Lower lobe of right lung (tissue), 2 donors: ENCODE data around the gene MAP9. TPM values are rescaled to one million over a fixed set of nuclear protein-coding genes. Genes with fewer than 3 reads are reported as not detected.

Experiments used
- ATAC-seq, 2 donors: fragments of 200-7000 bp; cut with Tn5 transposase; one replicate each; pipeline ENCODE4 v1.9.1; 2020 to 2022; ENCODE audit warnings: mild to moderate bottlenecking in 2 of 2, moderate library complexity in 2 of 2
- DNase-seq: peaks from one replicate; pipeline ENCODE4 v3.0.0-alpha.2; 2020
- H3K27ac ChIP-seq: fragments of 200-600 bp; one replicate; pipeline ENCODE4 v1.8.0; 2022
- H3K27me3 ChIP-seq: fragments of 200-600 bp; one replicate; pipeline ENCODE4 v1.8.0; 2022; ENCODE audit warnings: low read depth
- H3K36me3 ChIP-seq: fragments of 200-600 bp; one replicate; pipeline ENCODE4 v1.8.0; 2022; ENCODE audit warnings: mild to moderate bottlenecking
- H3K4me1 ChIP-seq: fragments of 200-600 bp; one replicate; pipeline ENCODE4 v1.8.0; 2022
- H3K4me3 ChIP-seq: fragments of 200-600 bp; one replicate; pipeline ENCODE4 v1.8.0; 2022; ENCODE audit warnings: mild to moderate bottlenecking
- H3K9me3 ChIP-seq: fragments of 200-600 bp; one replicate; pipeline ENCODE4 v1.8.0; 2022
- intact Hi-C: fragments of 100-400 bp; cut with DNase I; formaldehyde crosslinking; loops from one replicate; pipeline ENCODE4 v1.11.0; 2022
- total RNA-seq: library from RNA; stranded (reverse); fragmentation: NEBNext Ultra II Directional; extraction: Animal tissue kit (Norgen Biotek cat#: 25700); gene quantifications from one replicate; pipeline ENCODE4 v1.2.1, GENCODE V29; 2021
- TF ChIP-seq, protein P1 (sequence below): fragments of 200-600 bp; IDR thresholded peaks from one replicate; pipeline ENCODE4 v1.8.0; 2022; ENCODE audit warnings: antibody characterized with exemption, mild to moderate bottlenecking
- donor health status: DM: no; HTN: yes; CAD: no; lungs with severe emphysema.

MAP9 gene
- total RNA-seq, 1 donor from 2014 or later: 14.7 TPM

GRCh38 chr4:155400893-155401292 lies 24.1 kb upstream of the MAP9 start:
- Histone ChIP-seq H3K36me3 (no peaks in the 10 kb centered on the region), H3K27me3 (no peaks in the 10 kb centered on the region), H3K27ac (no peak overlapping the region), H3K4me3 (no peak overlapping the region), H3K4me1 (no peaks in the 10 kb centered on the region), H3K9me3 (no peaks in the 10 kb centered on the region)
- ATAC-seq (no peak), DNase-seq (no peak)
- intact Hi-C loops: no loop called here
- TF ChIP-seq, protein P1, sequence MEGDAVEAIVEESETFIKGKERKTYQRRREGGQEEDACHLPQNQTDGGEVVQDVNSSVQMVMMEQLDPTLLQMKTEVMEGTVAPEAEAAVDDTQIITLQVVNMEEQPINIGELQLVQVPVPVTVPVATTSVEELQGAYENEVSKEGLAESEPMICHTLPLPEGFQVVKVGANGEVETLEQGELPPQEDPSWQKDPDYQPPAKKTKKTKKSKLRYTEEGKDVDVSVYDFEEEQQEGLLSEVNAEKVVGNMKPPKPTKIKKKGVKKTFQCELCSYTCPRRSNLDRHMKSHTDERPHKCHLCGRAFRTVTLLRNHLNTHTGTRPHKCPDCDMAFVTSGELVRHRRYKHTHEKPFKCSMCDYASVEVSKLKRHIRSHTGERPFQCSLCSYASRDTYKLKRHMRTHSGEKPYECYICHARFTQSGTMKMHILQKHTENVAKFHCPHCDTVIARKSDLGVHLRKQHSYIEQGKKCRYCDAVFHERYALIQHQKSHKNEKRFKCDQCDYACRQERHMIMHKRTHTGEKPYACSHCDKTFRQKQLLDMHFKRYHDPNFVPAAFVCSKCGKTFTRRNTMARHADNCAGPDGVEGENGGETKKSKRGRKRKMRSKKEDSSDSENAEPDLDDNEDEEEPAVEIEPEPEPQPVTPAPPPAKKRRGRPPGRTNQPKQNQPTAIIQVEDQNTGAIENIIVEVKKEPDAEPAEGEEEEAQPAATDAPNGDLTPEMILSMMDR: no peak

DNA sequence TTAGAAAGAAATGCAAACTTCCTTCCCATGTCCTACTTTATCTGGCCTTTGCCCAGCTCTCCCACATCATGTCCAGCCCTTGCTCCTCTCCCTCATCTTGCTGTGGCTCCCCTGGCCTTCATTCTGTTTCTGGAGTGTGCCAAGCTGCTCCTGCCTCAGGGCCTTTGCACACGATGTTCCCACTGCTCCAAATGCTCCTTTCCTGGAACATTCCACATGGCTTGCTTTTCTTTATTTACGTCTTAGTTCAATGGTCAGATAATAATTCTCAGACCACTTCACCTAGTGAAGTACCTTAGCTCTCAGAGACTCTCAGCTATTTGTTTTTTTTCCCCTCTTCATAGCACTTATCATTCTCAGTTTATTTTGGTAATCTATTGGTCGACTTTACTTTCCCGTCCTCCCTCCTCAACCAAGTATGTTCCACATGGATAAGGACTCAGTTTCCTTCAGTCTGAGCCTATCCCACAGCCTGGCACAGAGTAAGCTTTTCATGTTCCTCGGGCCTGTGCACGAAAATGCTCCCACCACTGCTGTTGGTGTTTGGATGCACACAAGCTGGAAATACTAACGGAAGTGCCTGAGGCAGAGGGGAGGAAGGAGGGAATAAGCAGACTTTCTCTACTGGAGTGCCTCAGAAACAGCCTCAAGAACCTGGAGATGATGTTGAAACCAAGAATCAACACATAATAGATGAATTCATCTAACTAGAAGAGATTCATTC lies 23.4 kb upstream of the MAP9 start:
- intact Hi-C loops: no loop called here
- Histone ChIP-seq H3K4me1 (no peaks in the 10 kb centered on the region), H3K36me3 (no peaks in the 10 kb centered on the region), H3K4me3 (no peak overlapping the region), H3K27ac (no peak overlapping the region), H3K27me3 (no peaks in the 10 kb centered on the region), H3K9me3 (no peaks in the 10 kb centered on the region)
- ATAC-seq (peak; percentile 72 to 82), DNase-seq (no peak)
- TF ChIP-seq, protein P1: no peak

DNA sequence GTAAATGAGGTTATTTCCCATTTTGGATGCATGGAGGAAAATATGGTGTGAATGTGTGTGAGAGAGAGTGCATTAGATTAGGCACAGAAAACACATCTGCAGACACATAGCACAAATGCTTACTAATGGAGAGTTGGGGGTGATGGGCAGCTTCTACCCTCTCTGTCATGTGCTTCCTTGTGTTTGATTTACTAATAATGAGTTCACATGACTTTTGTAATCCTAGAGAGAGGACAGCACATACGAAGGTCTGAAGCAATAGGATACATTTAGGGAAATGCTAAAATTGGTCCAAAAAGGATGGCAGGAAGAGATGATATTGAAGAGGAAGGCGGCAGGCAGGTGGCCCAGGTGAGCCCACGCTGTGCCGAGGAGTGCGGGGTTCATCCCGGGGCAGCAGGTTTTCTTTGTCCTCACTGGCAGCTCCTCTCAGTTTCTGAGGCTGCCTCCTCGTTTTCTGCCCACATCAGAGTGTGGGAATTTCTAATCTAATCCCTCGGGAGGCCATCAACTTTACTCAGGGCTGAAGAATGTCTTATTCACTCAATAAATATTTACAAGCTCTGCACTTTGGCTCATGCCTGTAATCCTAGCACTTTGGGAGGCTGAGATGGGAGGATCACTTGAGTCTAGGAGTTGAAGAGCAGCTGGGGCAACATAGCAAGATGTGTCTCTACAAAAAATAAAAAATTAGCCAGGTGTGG lies 15.9 kb upstream of the MAP9 start:
- no peaks in the 10 kb centered on the region for H3K36me3 ChIP-seq
- intact Hi-C loops: no loop called here
- H3K27me3 ChIP-seq: no peaks in the 10 kb centered on the region
- H3K4me3 ChIP-seq: no peak overlapping the region
- H3K4me1 ChIP-seq: no peaks in the 10 kb centered on the region
- H3K9me3 ChIP-seq: no peaks in the 10 kb centered on the region
- ATAC-seq: no peak
- no peak overlapping the region for H3K27ac ChIP-seq
- TF ChIP-seq, protein P1: no peak
- no peak for DNase-seq

- ATAC-seq (no peak), DNase-seq (no peak)
- H3K27ac ChIP-seq: no peak overlapping the region
These were observed 15.2 kb upstream of the MAP9 start for GRCh38 chr4:155391932-155392331.

GRCh38 chr4:155388162-155388561 lies 11.4 kb upstream of the MAP9 start:
- TF ChIP-seq, protein P1: no peak
- Histone ChIP-seq H3K27ac (no peak overlapping the region), H3K4me3 (no peak overlapping the region), H3K4me1 (no peaks in the 10 kb centered on the region), H3K27me3 (no peaks in the 10 kb centered on the region), H3K36me3 (no peaks in the 10 kb centered on the region), H3K9me3 (no peaks in the 10 kb centered on the region)
- DNase-seq (no peak), ATAC-seq (no peak)
- intact Hi-C loops: no loop called here

More at GRCh38 chr4:155391932-155392331, 15.2 kb upstream of the MAP9 start:
- intact Hi-C loops: no loop called here
- Histone ChIP-seq H3K36me3 (no peaks in the 10 kb centered on the region), H3K9me3 (no peaks in the 10 kb centered on the region), H3K4me1 (no peaks in the 10 kb centered on the region), H3K4me3 (no peak overlapping the region), H3K27me3 (no peaks in the 10 kb centered on the region)
- TF ChIP-seq, protein P1: no peak
